ENCODE measurements around the gene MPHOSPH8. TPM values are rescaled to one million over a fixed set of nuclear protein-coding genes. Genes with fewer than 3 reads are reported as not detected.

MPHOSPH8 gene
- total and polyA plus RNA-seq, 2 of the 4 experiments (the other 2 are of a cell fraction) = 11.7 to 16.4 TPM

DNA sequence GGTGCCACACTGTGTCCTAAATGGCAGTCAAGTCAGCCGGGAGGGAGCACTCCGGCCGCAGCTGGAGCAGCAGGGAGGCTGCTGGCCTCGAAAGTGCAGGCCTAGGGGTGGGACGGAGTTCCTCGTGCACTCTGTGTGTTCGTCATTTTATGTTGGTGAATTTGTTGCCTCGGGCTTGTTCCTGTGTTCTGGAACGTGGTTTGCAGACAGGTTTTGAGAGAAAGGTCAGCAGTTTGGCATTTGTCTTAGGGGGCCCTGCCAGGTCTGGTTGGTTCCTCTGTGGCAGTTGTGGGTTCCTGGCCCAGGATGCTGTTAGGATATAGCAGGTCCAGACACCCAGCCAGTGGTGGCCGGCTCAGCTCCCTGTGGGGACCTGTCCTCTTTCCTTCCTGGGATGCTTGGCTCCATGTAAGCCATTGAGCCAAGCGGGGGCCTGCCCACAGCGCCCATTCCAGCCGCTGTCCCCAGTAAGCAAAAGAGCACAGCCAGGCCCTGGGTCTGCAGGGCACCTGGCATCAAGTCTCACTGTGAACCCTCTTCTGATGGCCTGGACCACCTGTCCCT lies 30.0 kb downstream of the MPHOSPH8 start:
- H3K9ac ChIP-seq (ENCODE audit: low read depth, low read length) = no peak overlapping the region
- no peak overlapping the region for H3K14ac ChIP-seq (replicated peaks; ENCODE audit: low read depth, low read length)
- no peak overlapping the region for H2BK15ac ChIP-seq (ENCODE audit: low read depth, low read length)
- peaks cover 59% of the 10 kb centered on the region for H3K36me3 ChIP-seq (ENCODE audit: control insufficient read depth, insufficient read depth, low read length)
- H3K27ac ChIP-seq (ENCODE audit: insufficient read depth, low read length) = no peak overlapping the region
- H3K9me3 ChIP-seq (ENCODE audit: control insufficient read depth, insufficient read depth, low read length) = no peaks in the 10 kb centered on the region
- no peak overlapping the region for H4K8ac ChIP-seq (ENCODE audit: low read depth in 2 of 2, low read length in 2 of 2)
- H2BK5ac ChIP-seq (ENCODE audit: low read depth, low read length, poor library complexity, severe bottlenecking) = no peak overlapping the region
- WGBS, 2 experiments (ENCODE audit: extremely low coverage in 2 of 2, insufficient read length in 1 of 2) = 95% methylated on average over 4 of the region's 13 CpGs; no CpG with 5 or more reads in 1 of the 2 experiments
- no peak overlapping the region for H3K56ac ChIP-seq (ENCODE audit: extremely low read depth, insufficient read depth, low read length)
- in situ Hi-C loops (cut with MboI; ENCODE audit: low sequenced_read_pairs) = loop anchor here (25.0 kb wide), 1 partner anchor 324 kb away; no protein-coding TSS in a partner anchor
- dilution Hi-C loops (cut with HindIII; ENCODE audit: low sequenced_read_pairs, unreplicated experiment) = no loop called here
- no peak overlapping the region for H4K91ac ChIP-seq (ENCODE audit: insufficient read depth, low read depth, low read length)
- peaks cover 4% of the 10 kb centered on the region; the same call in 1 of the 2 replicates for H3K9me1 ChIP-seq (ENCODE audit: insufficient read depth, low read length)
- no peak overlapping the region for H3K18ac ChIP-seq (ENCODE audit: low read depth, low read length)
- no peak overlapping the region for H4K5ac ChIP-seq (ENCODE audit: low read depth, low read length)
- no peak overlapping the region for H2AK9ac ChIP-seq (replicated peaks; ENCODE audit: low read depth, low read length, poor library complexity)
- POLR2A ChIA-PET (ENCODE audit: unreplicated experiment) = no interaction called here
- H3K27me3 ChIP-seq (ENCODE audit: control insufficient read depth, insufficient read depth, low read length) = no peaks in the 10 kb centered on the region
- no peak overlapping the region for H3K4me2 ChIP-seq (ENCODE audit: low read depth, low read length)
- no peak overlapping the region for H3K23ac ChIP-seq (ENCODE audit: low read depth, low read length)
- H3K4ac ChIP-seq (ENCODE audit: low read depth, low read length) = no peak overlapping the region
- H2AK5ac ChIP-seq (ENCODE audit: low read depth, low read length) = no peak overlapping the region
- H3K4me1 ChIP-seq (ENCODE audit: control insufficient read depth, insufficient read depth, low read length) = 0 out of 2 replicates have a peak, but pooled peaks cover 2% of the 10 kb centered on the region
- H2BK20ac ChIP-seq (ENCODE audit: low read depth, low read length) = no peak overlapping the region
- H3K79me1 ChIP-seq (ENCODE audit: low read depth in 1 of 2, low read length in 2 of 2) = peaks cover 3 to 4% of the 10 kb centered on the region in 2 experiments; a peak in 2 of 4 replicates
- no peak overlapping the region for H2AFZ ChIP-seq (replicated peaks; ENCODE audit: low read length, poor library complexity)
- TF ChIP-seq RAD21 (IDR thresholded peaks at IDR 0.05; ENCODE audit: low read length) (no peak), MXI1 (IDR thresholded peaks at IDR 0.05; ENCODE audit: borderline replicate concordance, low read depth, low read length) (no peak), CEBPB (IDR thresholded peaks at IDR 0.05; ENCODE audit: low read depth, low read length) (no peak), RFX5 (IDR thresholded peaks at IDR 0.05; ENCODE audit: low read depth, low read length) (no peak), MAFK (IDR thresholded peaks at IDR 0.05; ENCODE audit: low read depth, low read length) (no peak), CHD1 (IDR thresholded peaks at IDR 0.05; ENCODE audit: low read depth, low read length) (no peak), NFE2L2 (IDR thresholded peaks at IDR 0.05; ENCODE audit: low read depth, low read length) (no peak), FOS (IDR thresholded peaks at IDR 0.05; ENCODE audit: low read depth, low read length) (no peak), RCOR1 (IDR thresholded peaks at IDR 0.05; ENCODE audit: insufficient replicate concordance, low read length) (no peak), SMC3 (IDR thresholded peaks at IDR 0.05; ENCODE audit: low read depth, low read length) (no peak), MAZ (IDR thresholded peaks at IDR 0.05; ENCODE audit: borderline replicate concordance, low read depth, low read length) (no peak), BHLHE40 (IDR thresholded peaks at IDR 0.05; ENCODE audit: low read depth, low read length) (no peak), POLR2A (IDR thresholded peaks at IDR 0.05; ENCODE audit: low read depth, low read length) (no peak)
- TF ChIP-seq, protein P1, sequence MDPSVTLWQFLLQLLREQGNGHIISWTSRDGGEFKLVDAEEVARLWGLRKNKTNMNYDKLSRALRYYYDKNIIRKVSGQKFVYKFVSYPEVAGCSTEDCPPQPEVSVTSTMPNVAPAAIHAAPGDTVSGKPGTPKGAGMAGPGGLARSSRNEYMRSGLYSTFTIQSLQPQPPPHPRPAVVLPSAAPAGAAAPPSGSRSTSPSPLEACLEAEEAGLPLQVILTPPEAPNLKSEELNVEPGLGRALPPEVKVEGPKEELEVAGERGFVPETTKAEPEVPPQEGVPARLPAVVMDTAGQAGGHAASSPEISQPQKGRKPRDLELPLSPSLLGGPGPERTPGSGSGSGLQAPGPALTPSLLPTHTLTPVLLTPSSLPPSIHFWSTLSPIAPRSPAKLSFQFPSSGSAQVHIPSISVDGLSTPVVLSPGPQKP (IDR thresholded peaks at IDR 0.05; ENCODE audit: borderline replicate concordance, low read depth, low read length) = no peak
- TF ChIP-seq, protein P2, sequence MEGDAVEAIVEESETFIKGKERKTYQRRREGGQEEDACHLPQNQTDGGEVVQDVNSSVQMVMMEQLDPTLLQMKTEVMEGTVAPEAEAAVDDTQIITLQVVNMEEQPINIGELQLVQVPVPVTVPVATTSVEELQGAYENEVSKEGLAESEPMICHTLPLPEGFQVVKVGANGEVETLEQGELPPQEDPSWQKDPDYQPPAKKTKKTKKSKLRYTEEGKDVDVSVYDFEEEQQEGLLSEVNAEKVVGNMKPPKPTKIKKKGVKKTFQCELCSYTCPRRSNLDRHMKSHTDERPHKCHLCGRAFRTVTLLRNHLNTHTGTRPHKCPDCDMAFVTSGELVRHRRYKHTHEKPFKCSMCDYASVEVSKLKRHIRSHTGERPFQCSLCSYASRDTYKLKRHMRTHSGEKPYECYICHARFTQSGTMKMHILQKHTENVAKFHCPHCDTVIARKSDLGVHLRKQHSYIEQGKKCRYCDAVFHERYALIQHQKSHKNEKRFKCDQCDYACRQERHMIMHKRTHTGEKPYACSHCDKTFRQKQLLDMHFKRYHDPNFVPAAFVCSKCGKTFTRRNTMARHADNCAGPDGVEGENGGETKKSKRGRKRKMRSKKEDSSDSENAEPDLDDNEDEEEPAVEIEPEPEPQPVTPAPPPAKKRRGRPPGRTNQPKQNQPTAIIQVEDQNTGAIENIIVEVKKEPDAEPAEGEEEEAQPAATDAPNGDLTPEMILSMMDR (conservative IDR thresholded peaks at IDR 0.05; ENCODE audit: low read depth, low read length) = no peak
- TF ChIP-seq, protein P3, sequence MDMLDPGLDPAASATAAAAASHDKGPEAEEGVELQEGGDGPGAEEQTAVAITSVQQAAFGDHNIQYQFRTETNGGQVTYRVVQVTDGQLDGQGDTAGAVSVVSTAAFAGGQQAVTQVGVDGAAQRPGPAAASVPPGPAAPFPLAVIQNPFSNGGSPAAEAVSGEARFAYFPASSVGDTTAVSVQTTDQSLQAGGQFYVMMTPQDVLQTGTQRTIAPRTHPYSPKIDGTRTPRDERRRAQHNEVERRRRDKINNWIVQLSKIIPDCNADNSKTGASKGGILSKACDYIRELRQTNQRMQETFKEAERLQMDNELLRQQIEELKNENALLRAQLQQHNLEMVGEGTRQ (IDR thresholded peaks at IDR 0.05; ENCODE audit: low read depth, low read length) = no peak
- DNase-seq (no peak), ATAC-seq (ENCODE audit: low read depth) (no peak)
- no peak overlapping the region for H2BK120ac ChIP-seq (ENCODE audit: low read depth, low read length)
- no peak overlapping the region for H3K4me3 ChIP-seq (ENCODE audit: insufficient read depth, low read depth, low read length)
- intact Hi-C loops (cut with micrococcal nuclease) = no loop called here
- CTCF ChIA-PET = no interaction called here
- no TSS peak for BruUV-seq (replicated peaks)
- no peaks in the 10 kb centered on the region; the same call in 1 of the 2 replicates for H4K20me1 ChIP-seq (ENCODE audit: insufficient read depth, low read length)
